A549 (cell line): Measurements from ENCODE around the gene SOX12. TPM values are rescaled to one million over a fixed set of nuclear protein-coding genes. Genes with fewer than 3 reads are reported as not detected.

Source experiments
- ATAC-seq, 2 experiments: fragments of 200-7000 bp in 1 of 2; fragments of >200 bp in 1 of 2; cut with Nextera tagmentation in 1 of 2; cut with Tn5 transposase in 1 of 2; 3 replicates each; pipeline versions ENCODE4 v1.8.0 to v1.9.1; 2018 to 2020; ENCODE audit warnings: mild to moderate bottlenecking in 1 of 2, moderate library complexity in 1 of 2
- CTCF ChIA-PET: fragments of 300-600 bp; sonication (Branson Sonifier 250); formaldehyde crosslinking; extraction: SDS; loops from one replicate; lab custom pipeline; 2021; ENCODE audit warnings: antibody characterized with exemption, inconsistent platforms; lab: Yijun Ruan, JAX
- POLR2A ChIA-PET: fragments of 350-600 bp; formaldehyde crosslinking; extraction: SDS; loops from one replicate; lab custom pipeline; 2021; ENCODE audit warnings: antibody characterized with exemption, inconsistent platforms; lab: Yijun Ruan, JAX
- DNase-seq, 2 experiments: peaks; one replicate each; pipeline versions ENCODE4 v3.0.0 to v3.0.0-alpha.2; 2011 to 2016; ENCODE audit warnings: low read depth in 1 of 2, low spot score in 1 of 2
- FAIRE-seq: peaks from 2 replicates; lab custom pipeline; 2011; peaks lifted over from hg19 to GRCh38; lab: Jason Lieb, UNC
- H3K27ac ChIP-seq, 2 experiments: fragments of >200 bp; sonication (Bioruptor Twin); formaldehyde crosslinking; 3 replicates each; pipeline ENCODE4 v1.5.1; 2016 to 2017
- H3K4me1 ChIP-seq: fragments of >200 bp; sonication (Bioruptor Twin); formaldehyde crosslinking; 3 replicates; pipeline ENCODE4 v1.6.1; 2016
- H3K4me2 ChIP-seq: fragments of >200 bp; sonication (Bioruptor Twin); formaldehyde crosslinking; 3 replicates; pipeline ENCODE4 v1.6.1; 2016
- H3K4me3 ChIP-seq: fragments of >200 bp; sonication (Bioruptor Twin); formaldehyde crosslinking; 3 replicates; pipeline ENCODE4 v1.5.1; 2016
- H3K9me3 ChIP-seq: fragments of >200 bp; sonication (Bioruptor Twin); formaldehyde crosslinking; 3 replicates; pipeline ENCODE4 v1.6.1; 2016
- CBX2 ChIP-seq: fragments of 200-600 bp; sonication (generic); IDR thresholded peaks from 2 replicates; pipeline ENCODE4 v1.6.1; 2016; ENCODE audit warnings: low read depth, mild to moderate bottlenecking, borderline replicate concordance
- CEBPB ChIP-seq, 2 experiments: fragments of >200 bp in 1 of 2; sonication (Bioruptor Twin) in 1 of 2; formaldehyde crosslinking in 1 of 2; IDR thresholded peaks; 2 replicates each; pipeline ENCODE4 v1.6.1; 2012 to 2016
- CHD2 ChIP-seq: fragments of 150-350 bp; IDR thresholded peaks from 2 replicates; pipeline ENCODE4 v1.6.1; 2014; ENCODE audit warnings: low read length; ENCODE audit not compliant: partially characterized antibody
- CTCF ChIP-seq: fragments of >200 bp; sonication (Bioruptor Twin); formaldehyde crosslinking; IDR thresholded peaks from 3 replicates; pipeline ENCODE4 v1.5.1; 2016
- E2F6 ChIP-seq: IDR thresholded peaks from 2 replicates; pipeline ENCODE4 v1.6.1; 2012; ENCODE audit warnings: low read depth, borderline replicate concordance
- EHMT2 ChIP-seq: fragments of 200-600 bp; sonication (generic); IDR thresholded peaks from 2 replicates; pipeline ENCODE4 v1.6.1; 2016; ENCODE audit warnings: antibody characterized with exemption, low read depth, mild to moderate bottlenecking, moderate library complexity
- ELK1 ChIP-seq: fragments of 150-350 bp; IDR thresholded peaks from 2 replicates; pipeline ENCODE4 v1.6.1; 2014; ENCODE audit warnings: low read depth, mild to moderate bottlenecking, low read length
- EP300 ChIP-seq, 2 experiments: fragments of >200 bp; sonication (Bioruptor Twin); formaldehyde crosslinking; IDR thresholded peaks; 2 replicates in 1 of 2; 3 replicates in 1 of 2; pipeline ENCODE4 v1.6.1; 2016 to 2017
- GATA3 ChIP-seq: IDR thresholded peaks from 2 replicates; pipeline ENCODE4 v1.6.1; 2012; ENCODE audit warnings: borderline replicate concordance
- HDAC2 ChIP-seq: fragments of 200-600 bp; sonication (generic); IDR thresholded peaks from 2 replicates; pipeline ENCODE4 v1.6.1; 2016
- HES2 ChIP-seq: fragments of >200 bp; sonication (Bioruptor Twin); formaldehyde crosslinking; IDR thresholded peaks from 2 replicates; pipeline ENCODE4 v1.6.1; 2016
- HEYL ChIP-seq: fragments of 250-450 bp; sonication (Bioruptor Pico); IDR thresholded peaks from 2 replicates; pipeline ENCODE4 v1.8.0; 2021; ENCODE audit warnings: mild to moderate bottlenecking, moderate library complexity
- HOXB5 ChIP-seq: fragments of 250-450 bp; sonication (Bioruptor Pico); IDR thresholded peaks from 2 replicates; pipeline ENCODE4 v1.5.0; 2020; ENCODE audit warnings: mild to moderate bottlenecking, moderate library complexity
- JUN ChIP-seq, 2 experiments: fragments of >200 bp; sonication (Bioruptor Twin); formaldehyde crosslinking; IDR thresholded peaks; 2 replicates in 1 of 2; 3 replicates in 1 of 2; pipeline ENCODE4 v1.6.1; 2016 to 2017
- JUNB ChIP-seq: fragments of >200 bp; sonication (Bioruptor Twin); formaldehyde crosslinking; IDR thresholded peaks from 2 replicates; pipeline ENCODE4 v1.6.1; 2016
- MAFK ChIP-seq: fragments of 450-650 bp; IDR thresholded peaks from 2 replicates; pipeline ENCODE4 v1.6.1; 2014; ENCODE audit not compliant: partially characterized antibody
- MAZ ChIP-seq: fragments of 150-350 bp; IDR thresholded peaks from 2 replicates; pipeline ENCODE4 v1.6.1; 2014; ENCODE audit warnings: antibody characterized with exemption, low read depth, low read length, borderline replicate concordance
- MYC ChIP-seq: IDR thresholded peaks from 2 replicates; pipeline ENCODE4 v1.6.1; 2012; ENCODE audit warnings: mild to moderate bottlenecking, inconsistent platforms, low read length, improper control_type of control experiment, borderline replicate concordance
- NR3C1 ChIP-seq: fragments of >200 bp; sonication (Bioruptor Twin); formaldehyde crosslinking; IDR thresholded peaks from 3 replicates; pipeline ENCODE4 v1.6.1; 2017
- PHF8 ChIP-seq: fragments of 200-600 bp; sonication (generic); IDR thresholded peaks from 2 replicates; pipeline ENCODE4 v1.6.1; 2016; ENCODE audit warnings: low read depth, mild to moderate bottlenecking, antibody characterized with exemption, moderate library complexity, borderline replicate concordance
- POLR2A ChIP-seq: IDR thresholded peaks from 2 replicates; pipeline ENCODE4 v1.6.1; 2012; ENCODE audit warnings: mild to moderate bottlenecking, low read length
- RAD21 ChIP-seq, 2 experiments: fragments of >200 bp in 1 of 2; sonication (Bioruptor Twin) in 1 of 2; formaldehyde crosslinking in 1 of 2; IDR thresholded peaks in 1 of 2; conservative IDR thresholded peaks in 1 of 2; 2 replicates in 1 of 2; 3 replicates in 1 of 2; pipeline ENCODE4 v1.6.1; 2012 to 2018; ENCODE audit warnings: inconsistent platforms in 1 of 2
- RCOR1 ChIP-seq: fragments of 150-350 bp; IDR thresholded peaks from 2 replicates; pipeline ENCODE4 v1.6.1; 2014; ENCODE audit warnings: antibody characterized with exemption, low read length, low read depth
- RNF2 ChIP-seq: fragments of 200-600 bp; sonication (generic); IDR thresholded peaks from 2 replicates; pipeline ENCODE4 v1.6.1; 2016; ENCODE audit warnings: low read depth, mild to moderate bottlenecking, antibody characterized with exemption, moderate library complexity, borderline replicate concordance
- SMC3 ChIP-seq: fragments of >200 bp; sonication (Bioruptor Twin); formaldehyde crosslinking; IDR thresholded peaks from 3 replicates; pipeline ENCODE4 v1.6.1; 2018; ENCODE audit warnings: inconsistent platforms
- TP53 ChIP-seq: fragments of 250-450 bp; sonication (Bioruptor Pico); IDR thresholded peaks from 2 replicates; pipeline ENCODE4 v1.5.0; 2021; ENCODE audit warnings: mild to moderate bottlenecking, moderate library complexity
- ZFP36 ChIP-seq: fragments of 450-650 bp; IDR thresholded peaks from 2 replicates; pipeline ENCODE4 v1.6.1; 2014; ENCODE audit warnings: borderline replicate concordance; ENCODE audit not compliant: partially characterized antibody
- WGBS: methylation state at CpG from one replicate; pipeline ENCODE4 v1.1.6; 2017; ENCODE audit errors: missing lambda C conversion rate; 5-methylcytosine and 5-hydroxymethylcytosine counted together
- polyA plus RNA-seq, 4 experiments: library from polyadenylated mRNA; depleted of rRNA in 3 of 4; stranded (reverse); fragments of >200 nt; fragmentation: RNase III in 1 of 4; extraction: RNeasy Plus Mini Kit Qiagen cat#74134 plus additional on column Dnase treatment in 1 of 4; gene quantifications; 2 replicates in 3 of 4; 3 replicates in 1 of 4; pipeline ENCODE4 v1.2.3, GENCODE V29; 2011 to 2017
- TF ChIP-seq, protein P1 (sequence below): fragments of >200 bp; sonication (Bioruptor Twin); formaldehyde crosslinking; IDR thresholded peaks from 3 replicates; pipeline ENCODE4 v1.6.1; 2016
- TF ChIP-seq, protein P2 (sequence below): fragments of 450-650 bp; IDR thresholded peaks from 2 replicates; pipeline ENCODE4 v1.6.1; 2014; ENCODE audit warnings: antibody characterized with exemption
- TF ChIP-seq, protein P3 (sequence below): IDR thresholded peaks from 2 replicates; pipeline ENCODE4 v1.6.1; 2012

SOX12 gene
- polyA plus RNA-seq, 2 of the 4 experiments (the other 2 are of a cell fraction): 7.0 to 29.2 TPM

DNA sequence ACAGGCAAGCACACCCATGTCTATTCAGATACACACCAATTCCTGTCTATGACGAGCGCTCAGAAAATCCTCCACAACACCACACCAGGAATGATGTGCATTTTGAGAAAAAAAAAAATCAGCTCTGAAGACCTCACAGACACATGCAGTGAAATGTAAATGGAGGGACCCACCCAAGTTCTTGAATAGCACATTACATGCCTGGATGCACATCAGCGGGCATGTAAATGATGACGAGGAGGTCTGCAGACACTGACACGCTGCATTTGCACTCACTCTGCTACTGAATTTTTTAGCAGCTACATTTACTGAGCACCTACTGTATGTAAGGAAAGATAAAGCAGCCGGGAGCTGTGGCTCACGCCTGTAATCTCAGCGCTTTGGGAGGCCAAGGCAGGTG lies 36.2 kb downstream of the SOX12 start (continued):
- TF ChIP-seq ELK1 (no peak), HOXB5 (CRISPR knock-in tag) (no peak), JUNB (no peak)
- TF ChIP-seq, all 56 proteins: peak for 0

DNA sequence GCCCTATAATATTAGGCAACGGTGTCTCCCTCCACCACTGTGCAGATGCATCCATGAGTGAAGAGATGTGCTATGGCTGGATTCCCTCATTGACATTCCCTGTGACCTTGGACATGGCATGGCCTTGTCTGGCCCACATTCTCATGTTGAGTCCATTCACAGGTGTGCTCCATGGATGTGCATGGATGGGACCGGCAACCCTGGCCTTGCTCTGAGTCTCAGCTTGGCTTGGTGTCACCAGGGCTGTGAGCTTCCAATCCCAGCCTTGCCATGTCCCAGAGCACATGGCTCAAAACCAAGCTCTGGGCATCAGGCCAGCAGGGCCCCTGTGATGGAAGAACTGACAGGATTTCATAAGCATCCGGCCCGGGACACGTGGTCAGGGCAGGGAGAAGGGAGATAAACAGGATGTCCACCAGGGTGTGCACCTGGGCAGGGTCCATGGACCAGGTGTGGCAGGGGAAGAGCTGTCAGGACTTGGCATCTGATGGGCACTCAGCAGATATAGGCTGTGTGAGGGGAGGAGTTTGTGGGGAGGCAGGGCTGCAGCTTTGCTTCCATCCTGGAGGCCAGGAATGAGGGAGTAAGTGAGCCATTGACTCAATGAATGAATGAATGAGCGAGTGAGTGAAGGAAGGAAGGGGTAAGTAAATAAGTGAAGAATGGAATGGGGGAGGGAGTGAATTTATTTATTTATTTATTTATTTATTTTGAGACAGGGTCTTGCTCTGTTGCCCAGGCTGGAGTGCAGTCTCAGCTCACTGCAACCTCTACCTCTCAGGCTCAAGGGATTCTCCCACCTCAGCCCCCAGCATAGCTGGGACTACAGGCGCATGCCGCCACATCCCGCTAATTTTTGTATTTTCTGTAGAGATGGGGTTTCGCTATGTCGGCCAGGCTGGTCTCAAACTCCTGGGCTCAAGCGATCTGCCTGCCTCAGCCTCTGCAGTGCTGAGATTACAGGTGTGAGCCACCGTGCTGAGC lies 37.2 kb downstream of the SOX12 start:
- POLR2A ChIA-PET: interaction anchor here (0.8 to 7.1 kb wide), 15 partner anchors 9 to 181 kb away, joined by 3 to 147 read pairs (median 6); partner anchors contain the start of genes CSNK2A1, NRSN2, RBCK1 and SOX12
- DNase-seq (peak; percentile 94 to 98), FAIRE-seq (peak; percentile 90), ATAC-seq (peak; percentile 84 to 85)
- Histone ChIP-seq H3K4me2 (peak overlapping the region; percentile 67), H3K4me1 (peaks cover 86% of the 10 kb centered on the region), H3K27ac (peak overlapping the region; percentile 94 to 98), H3K4me3 (peak overlapping the region; percentile 10; the same call in 1 of the 3 replicates), H3K9me3 (no peaks in the 10 kb centered on the region)
- WGBS: 70% methylated on average over 13 of the region's 13 CpGs
- CTCF ChIA-PET: interaction anchor here (0.6 to 50.3 kb wide), 32 partner anchors 10 to 377 kb away, joined by 3 to 1229 read pairs (median 6); partner anchors contain the start of genes TBC1D20 and TRIB3
- TF ChIP-seq E2F6: peak; percentile 51; the same call in 1 of the 2 replicates
- TF ChIP-seq CTCF: peak; percentile 66
- no peak for TF ChIP-seq POLR2A
- peak; percentile 65 to 86; a peak in 3 of 4 replicates for TF ChIP-seq CEBPB (IDR thresholded peaks at IDR 0.05)
- no peak for TF ChIP-seq GATA3
- TF ChIP-seq RAD21 (conservative IDR thresholded peaks at IDR 0.05 in 1 of 2, IDR thresholded peaks at IDR 0.05 in 1 of 2): peak; percentile 80 to 91
- peak; percentile 83; the same call in 1 of the 2 replicates for TF ChIP-seq TP53 (CRISPR knock-in tag)
- TF ChIP-seq PHF8: no peak
- peak; percentile 35; the same call in 1 of the 2 replicates for TF ChIP-seq RCOR1
- TF ChIP-seq EP300 (IDR thresholded peaks at IDR 0.05): peak in 1 of 2 experiments; percentile 62; a peak in 1 of 5 replicates
- peak; percentile 68; the same call in 1 of the 2 replicates for TF ChIP-seq HEYL (CRISPR knock-in tag)
- TF ChIP-seq MAFK: peak; percentile 39
- TF ChIP-seq, protein P1, sequence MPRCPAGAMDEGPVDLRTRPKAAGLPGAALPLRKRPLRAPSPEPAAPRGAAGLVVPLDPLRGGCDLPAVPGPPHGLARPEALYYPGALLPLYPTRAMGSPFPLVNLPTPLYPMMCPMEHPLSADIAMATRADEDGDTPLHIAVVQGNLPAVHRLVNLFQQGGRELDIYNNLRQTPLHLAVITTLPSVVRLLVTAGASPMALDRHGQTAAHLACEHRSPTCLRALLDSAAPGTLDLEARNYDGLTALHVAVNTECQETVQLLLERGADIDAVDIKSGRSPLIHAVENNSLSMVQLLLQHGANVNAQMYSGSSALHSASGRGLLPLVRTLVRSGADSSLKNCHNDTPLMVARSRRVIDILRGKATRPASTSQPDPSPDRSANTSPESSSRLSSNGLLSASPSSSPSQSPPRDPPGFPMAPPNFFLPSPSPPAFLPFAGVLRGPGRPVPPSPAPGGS: 0 out of 3 replicates have a peak, but pooled peaks have one; percentile 48
- TF ChIP-seq NR3C1: no peak
- TF ChIP-seq EHMT2: no peak
- no peak for TF ChIP-seq CHD2
- no peak for TF ChIP-seq RNF2
- TF ChIP-seq SMC3: peak; percentile 95
- TF ChIP-seq HDAC2: no peak
- TF ChIP-seq CBX2: no peak
- no peak for TF ChIP-seq HES2
- TF ChIP-seq, protein P2, sequence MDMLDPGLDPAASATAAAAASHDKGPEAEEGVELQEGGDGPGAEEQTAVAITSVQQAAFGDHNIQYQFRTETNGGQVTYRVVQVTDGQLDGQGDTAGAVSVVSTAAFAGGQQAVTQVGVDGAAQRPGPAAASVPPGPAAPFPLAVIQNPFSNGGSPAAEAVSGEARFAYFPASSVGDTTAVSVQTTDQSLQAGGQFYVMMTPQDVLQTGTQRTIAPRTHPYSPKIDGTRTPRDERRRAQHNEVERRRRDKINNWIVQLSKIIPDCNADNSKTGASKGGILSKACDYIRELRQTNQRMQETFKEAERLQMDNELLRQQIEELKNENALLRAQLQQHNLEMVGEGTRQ: peak; percentile 94
- TF ChIP-seq ZFP36: no peak
- TF ChIP-seq MYC: peak; percentile 99
- TF ChIP-seq, protein P3, sequence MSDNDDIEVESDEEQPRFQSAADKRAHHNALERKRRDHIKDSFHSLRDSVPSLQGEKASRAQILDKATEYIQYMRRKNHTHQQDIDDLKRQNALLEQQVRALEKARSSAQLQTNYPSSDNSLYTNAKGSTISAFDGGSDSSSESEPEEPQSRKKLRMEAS: peak; percentile 100
- TF ChIP-seq JUN (IDR thresholded peaks at IDR 0.05): peak; percentile 83 to 87; a peak in 4 of 5 replicates
- TF ChIP-seq MAZ: 0 out of 2 replicates have a peak, but pooled peaks have one; percentile 73
